ENCODE data around the gene CHD2.

DNA sequence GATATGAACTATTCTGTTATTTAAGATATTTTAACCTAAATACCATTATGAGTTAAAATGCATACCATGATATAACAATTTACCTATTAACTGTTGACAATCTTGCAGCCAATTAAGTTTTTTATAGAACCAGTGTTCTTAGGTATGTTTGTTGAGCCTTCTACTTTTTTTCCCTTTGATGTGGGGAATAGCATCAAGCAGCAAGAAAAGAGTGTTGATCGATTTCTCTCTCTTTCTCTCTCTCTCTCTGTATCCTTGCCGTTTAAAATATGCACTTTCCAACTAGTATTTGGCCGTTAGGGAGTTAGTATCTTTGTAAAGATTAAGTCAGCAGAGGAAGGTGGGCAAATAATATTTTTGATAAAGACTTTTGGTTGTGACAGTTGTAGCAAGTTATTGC, 5.9 kb downstream of the CHD2 start:
- TF ChIP-seq, protein P1, sequence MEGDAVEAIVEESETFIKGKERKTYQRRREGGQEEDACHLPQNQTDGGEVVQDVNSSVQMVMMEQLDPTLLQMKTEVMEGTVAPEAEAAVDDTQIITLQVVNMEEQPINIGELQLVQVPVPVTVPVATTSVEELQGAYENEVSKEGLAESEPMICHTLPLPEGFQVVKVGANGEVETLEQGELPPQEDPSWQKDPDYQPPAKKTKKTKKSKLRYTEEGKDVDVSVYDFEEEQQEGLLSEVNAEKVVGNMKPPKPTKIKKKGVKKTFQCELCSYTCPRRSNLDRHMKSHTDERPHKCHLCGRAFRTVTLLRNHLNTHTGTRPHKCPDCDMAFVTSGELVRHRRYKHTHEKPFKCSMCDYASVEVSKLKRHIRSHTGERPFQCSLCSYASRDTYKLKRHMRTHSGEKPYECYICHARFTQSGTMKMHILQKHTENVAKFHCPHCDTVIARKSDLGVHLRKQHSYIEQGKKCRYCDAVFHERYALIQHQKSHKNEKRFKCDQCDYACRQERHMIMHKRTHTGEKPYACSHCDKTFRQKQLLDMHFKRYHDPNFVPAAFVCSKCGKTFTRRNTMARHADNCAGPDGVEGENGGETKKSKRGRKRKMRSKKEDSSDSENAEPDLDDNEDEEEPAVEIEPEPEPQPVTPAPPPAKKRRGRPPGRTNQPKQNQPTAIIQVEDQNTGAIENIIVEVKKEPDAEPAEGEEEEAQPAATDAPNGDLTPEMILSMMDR (IDR thresholded peaks at IDR 0.05; ENCODE audit: borderline replicate concordance, extremely low read depth, low read length, poor library complexity, severe bottlenecking) = no peak
- TF ChIP-seq EZH2 (IDR thresholded peaks at IDR 0.05; ENCODE audit: borderline replicate concordance, low read depth, low read length, severe bottlenecking) = no peak
